Osteocyte (in vitro differentiated cells): Measurements from ENCODE around the gene TMEM175. TPM values are rescaled to one million over a fixed set of nuclear protein-coding genes. Genes with fewer than 3 reads are reported as not detected.

Experiments used
- DNase-seq: peaks from one replicate; pipeline ENCODE4 v3.0.0; 2021; ENCODE audit warnings: mixed read lengths; ENCODE audit not compliant: unreplicated experiment; ENCODE audit errors: extremely low spot score
- H3K27ac Mint-ChIP-seq: one replicate; pipeline ENCODE4 v1.8.0; 2021; ENCODE audit warnings: mild to moderate bottlenecking, mixed read lengths; ENCODE audit not compliant: unreplicated experiment
- H3K27me3 Mint-ChIP-seq: one replicate; pipeline ENCODE4 v1.8.0; 2021; ENCODE audit warnings: mixed read lengths; ENCODE audit not compliant: unreplicated experiment
- H3K36me3 Mint-ChIP-seq: one replicate; pipeline ENCODE4 v1.8.0; 2021; ENCODE audit warnings: mixed read lengths; ENCODE audit not compliant: unreplicated experiment
- H3K4me1 Mint-ChIP-seq: one replicate; pipeline ENCODE4 v1.8.0; 2021; ENCODE audit warnings: mixed read lengths; ENCODE audit not compliant: unreplicated experiment
- H3K4me3 Mint-ChIP-seq: one replicate; pipeline ENCODE4 v1.8.0; 2021; ENCODE audit warnings: mild to moderate bottlenecking, moderate library complexity, mixed read lengths; ENCODE audit not compliant: unreplicated experiment
- H3K9me3 Mint-ChIP-seq: one replicate; pipeline ENCODE4 v1.8.0; 2021; ENCODE audit warnings: mixed read lengths; ENCODE audit not compliant: unreplicated experiment
- CTCF ChIP-seq: fragments of 200-600 bp; sonication (generic); IDR thresholded peaks from 2 replicates; pipeline ENCODE4 v1.5.0; 2021; ENCODE audit warnings: antibody characterized with exemption, mild to moderate bottlenecking, moderate library complexity
- total RNA-seq: library from RNA; stranded (reverse); gene quantifications from 2 replicates; pipeline ENCODE4 v1.2.1, GENCODE V29; 2021

The TMEM175 gene
- total RNA-seq, 1 donor from 2014 or later, result 39.7 TPM

- no peaks in the 10 kb centered on the region for H3K27me3 Mint-ChIP-seq
- no peak for TF ChIP-seq CTCF
- no peaks in the 10 kb centered on the region for H3K36me3 Mint-ChIP-seq
- peaks cover 28% of the 10 kb centered on the region for H3K4me1 Mint-ChIP-seq
- no peaks in the 10 kb centered on the region for H3K9me3 Mint-ChIP-seq
- H3K27ac Mint-ChIP-seq, result no peak overlapping the region
- no peak overlapping the region for H3K4me3 Mint-ChIP-seq
- no peak for DNase-seq
Measured at GRCh38 chr4:988726-989721, 56.8 kb downstream of the TMEM175 start.

- H3K4me1 Mint-ChIP-seq, result peaks cover 28% of the 10 kb centered on the region
- no peak overlapping the region for H3K4me3 Mint-ChIP-seq
- no peaks in the 10 kb centered on the region for H3K36me3 Mint-ChIP-seq
- TF ChIP-seq CTCF, result no peak
- no peak for DNase-seq
- no peaks in the 10 kb centered on the region for H3K27me3 Mint-ChIP-seq
- no peak overlapping the region for H3K27ac Mint-ChIP-seq
- no peaks in the 10 kb centered on the region for H3K9me3 Mint-ChIP-seq
Measured at GRCh38 chr4:989722-990471, 57.6 kb downstream of the TMEM175 start.

- H3K27ac Mint-ChIP-seq, result no peak overlapping the region
- H3K9me3 Mint-ChIP-seq, result no peaks in the 10 kb centered on the region
- H3K4me3 Mint-ChIP-seq, result no peak overlapping the region
- DNase-seq, result no peak
- H3K27me3 Mint-ChIP-seq, result no peaks in the 10 kb centered on the region
- no peaks in the 10 kb centered on the region for H3K36me3 Mint-ChIP-seq
- TF ChIP-seq CTCF, result no peak
- H3K4me1 Mint-ChIP-seq, result peaks cover 22% of the 10 kb centered on the region
Measured at GRCh38 chr4:990746-991367, 58.6 kb downstream of the TMEM175 start.

GRCh38 chr4:991451-992296 is 59.4 kb downstream of the TMEM175 start:
- H3K9me3 Mint-ChIP-seq, result no peaks in the 10 kb centered on the region
- H3K4me1 Mint-ChIP-seq, result peaks cover 16% of the 10 kb centered on the region
- no peak overlapping the region for H3K4me3 Mint-ChIP-seq
- no peaks in the 10 kb centered on the region for H3K36me3 Mint-ChIP-seq
- H3K27me3 Mint-ChIP-seq, result no peaks in the 10 kb centered on the region
- no peak overlapping the region for H3K27ac Mint-ChIP-seq
- DNase-seq, result no peak
- no peak for TF ChIP-seq CTCF
